Urinary bladder (tissue), 4 donors: ENCODE measurements around the gene VWA3B. TPM values are rescaled to one million over a fixed set of nuclear protein-coding genes. Genes with fewer than 3 reads are reported as not detected.
"Not testable (repeated sequence)": the region's sequence is repeated elsewhere in the genome, so short reads cannot be mapped to it uniquely, and the experiment has no call there.

Experiments
- DNase-seq: peaks from one replicate; pipeline ENCODE4 v3.0.0-alpha.2; 2015; ENCODE audit errors: extremely low spot score
- H3K27ac ChIP-seq: one replicate; pipeline ENCODE4 v1.5.1; 2013; ENCODE audit warnings: low read depth, mild to moderate bottlenecking, moderate library complexity
- H3K36me3 ChIP-seq: one replicate; pipeline ENCODE4 v1.6.1; 2013; ENCODE audit warnings: mild to moderate bottlenecking, moderate library complexity; ENCODE audit not compliant: insufficient read depth
- H3K4me1 ChIP-seq: one replicate; pipeline ENCODE4 v1.6.1; 2013; ENCODE audit warnings: mild to moderate bottlenecking, moderate library complexity; ENCODE audit not compliant: insufficient read depth
- H3K4me3 ChIP-seq: one replicate; pipeline ENCODE4 v1.5.1; 2013; ENCODE audit warnings: low read depth, low read length
- WGBS: extraction: QIAGEN DNeasy Blood & Tissue Kit; methylation state at CpG from one replicate; pipeline ENCODE4 v1.1.7; 2013; 5-methylcytosine and 5-hydroxymethylcytosine counted together
- polyA plus RNA-seq: library from polyadenylated mRNA; stranded (reverse); fragments of 200-250 nt; gene quantifications from one replicate; pipeline ENCODE4 v1.2.3, GENCODE V29; 2013
- total RNA-seq: library from RNA; depleted of rRNA; stranded (reverse); fragments of >200 nt; gene quantifications from one replicate; pipeline ENCODE4 v1.2.3, GENCODE V29; 2014
- donor health status: healthy with polysubstance abuse.
- donor health status: healthy.

Gene VWA3B
- total and polyA plus RNA-seq, 2 donors = 0.11 to 0.48 TPM

DNA sequence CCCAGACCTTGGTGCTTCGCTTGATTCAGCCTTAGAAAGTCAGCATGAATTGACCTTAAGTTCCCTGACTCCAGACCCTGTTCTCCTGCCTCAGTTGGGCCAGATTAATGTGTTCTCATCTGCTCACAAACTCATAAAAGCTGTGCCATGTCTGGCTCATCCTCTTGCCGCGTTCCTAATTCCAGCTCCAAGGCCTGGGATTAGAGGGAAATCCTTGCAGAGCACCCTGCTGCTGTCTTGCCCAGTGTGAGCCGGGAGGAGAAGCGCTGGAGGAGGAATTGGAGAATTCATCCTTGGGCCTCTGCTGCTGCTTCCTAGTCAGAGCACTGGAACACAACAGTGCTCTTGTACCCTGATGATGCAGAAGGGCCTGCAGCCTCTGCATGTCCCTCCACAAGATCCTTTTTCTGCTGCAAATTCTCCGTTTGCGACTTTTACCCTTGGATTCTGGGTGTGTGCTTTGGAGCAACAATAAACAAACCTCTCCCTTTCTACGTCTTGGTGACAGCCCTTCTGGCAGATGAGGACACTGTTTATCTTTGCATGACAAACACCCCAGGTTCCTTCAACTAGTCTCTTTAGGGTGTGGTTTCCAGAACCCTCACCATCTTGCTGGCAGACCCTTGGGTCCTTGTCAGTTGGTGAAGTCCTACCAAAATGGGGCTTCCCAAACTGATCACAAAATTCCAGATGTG is 212.4 kb downstream of the VWA3B start:
- Histone ChIP-seq H3K27ac (no peak overlapping the region), H3K4me3 (no peak overlapping the region), H3K4me1 (no peaks in the 10 kb centered on the region), H3K36me3 (no peaks in the 10 kb centered on the region)
- DNase-seq = no peak
- 48% methylated on average over 8 of the region's 8 CpGs for WGBS

DNA sequence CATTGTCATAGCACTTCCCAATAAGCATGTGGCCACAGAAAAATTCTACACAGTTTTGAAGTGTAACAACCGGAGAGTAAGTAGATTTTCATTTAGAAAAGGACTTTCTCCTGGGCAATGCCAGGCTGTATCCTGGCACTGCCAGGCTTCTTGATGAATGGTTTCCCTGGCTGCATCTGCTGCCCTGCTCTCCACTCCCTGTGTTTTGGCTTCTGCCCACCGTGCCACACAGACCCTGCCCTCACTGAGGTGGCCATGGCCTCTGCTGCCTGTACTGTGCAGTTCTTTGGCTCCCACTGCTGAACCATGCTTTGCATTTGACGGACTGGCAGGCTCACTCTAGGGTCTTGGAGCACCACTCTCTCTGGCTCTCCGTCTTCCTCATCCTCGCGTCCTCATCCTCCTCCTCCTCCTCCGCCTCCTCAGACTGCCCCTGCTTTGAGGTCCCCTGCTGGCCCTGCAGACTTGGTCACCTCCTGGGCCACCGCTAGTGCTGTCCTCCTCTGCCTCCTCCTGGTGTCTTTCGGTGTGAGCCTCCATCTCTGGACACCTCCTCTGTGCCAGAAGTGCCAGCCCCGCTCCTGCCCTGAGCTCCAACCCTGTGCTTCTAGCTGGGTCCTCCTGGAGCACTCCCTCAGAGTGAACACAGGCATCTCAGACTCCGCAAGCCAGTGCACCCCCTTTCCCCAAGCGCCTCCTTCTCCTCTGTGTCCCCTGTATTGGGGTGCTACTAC is 213.3 kb downstream of the VWA3B start:
- WGBS = 93% methylated on average over 12 of the region's 12 CpGs
- no peak for DNase-seq
- no peaks in the 10 kb centered on the region for H3K4me1 ChIP-seq
- H3K36me3 ChIP-seq = no peaks in the 10 kb centered on the region
- H3K4me3 ChIP-seq = no peak overlapping the region
- no peak overlapping the region for H3K27ac ChIP-seq

DNA sequence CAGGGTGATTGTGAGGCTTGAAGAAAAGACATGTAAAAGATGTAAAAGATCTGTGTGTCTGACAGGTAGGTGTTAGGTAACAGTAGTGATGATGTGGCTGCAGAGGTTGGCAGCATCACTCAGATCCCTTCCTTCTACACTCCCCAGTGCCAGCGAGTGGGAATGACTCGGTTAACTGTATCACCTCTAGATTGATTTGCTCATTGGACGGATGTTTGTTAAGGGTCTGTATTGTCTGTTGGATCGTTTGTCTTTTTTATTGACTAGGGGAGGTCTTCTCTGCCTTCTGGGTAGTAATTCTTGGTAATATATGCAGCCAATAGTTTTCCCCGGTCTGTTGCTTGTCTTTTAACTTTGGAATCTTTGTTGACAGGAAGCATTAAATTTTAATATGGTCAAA is 214.5 kb downstream of the VWA3B start:
- no peak overlapping the region for H3K4me3 ChIP-seq
- no peaks in the 10 kb centered on the region for H3K36me3 ChIP-seq
- no peak for DNase-seq
- 60% methylated on average over 5 of the region's 5 CpGs for WGBS
- H3K4me1 ChIP-seq = no peaks in the 10 kb centered on the region
- H3K27ac ChIP-seq = no peak overlapping the region

DNA sequence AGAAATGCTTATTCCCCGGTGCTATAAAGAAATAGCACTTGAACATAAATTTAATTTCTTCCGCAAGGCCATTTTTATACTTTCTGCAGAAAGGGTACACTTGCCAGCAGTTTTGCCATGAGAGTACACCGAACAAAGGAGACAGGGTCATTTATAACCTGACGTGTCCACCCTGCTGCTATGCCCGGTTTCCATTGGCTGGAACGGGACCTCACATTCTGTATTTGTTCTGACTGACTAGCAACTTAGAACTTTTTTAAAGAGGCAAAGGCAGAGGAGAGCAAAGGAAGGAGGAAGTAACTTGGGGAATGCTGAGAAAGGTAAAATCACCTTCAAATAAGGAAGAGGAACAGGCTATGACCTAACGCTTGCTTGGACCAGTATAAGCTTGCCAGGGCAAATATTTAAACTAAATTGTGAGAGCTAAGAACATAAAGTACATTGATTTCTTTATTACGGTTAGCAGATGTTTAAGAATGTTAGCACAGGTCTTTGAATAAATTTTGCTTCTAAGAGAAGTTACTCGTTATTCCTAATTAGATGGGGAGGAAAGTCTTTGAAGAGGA is 220.2 kb downstream of the VWA3B start:
- not testable (repeated sequence) for H3K4me3 ChIP-seq, H3K4me1 ChIP-seq, H3K36me3 ChIP-seq, DNase-seq, H3K27ac ChIP-seq
- 82% methylated on average over 9 of the region's 9 CpGs for WGBS

DNA sequence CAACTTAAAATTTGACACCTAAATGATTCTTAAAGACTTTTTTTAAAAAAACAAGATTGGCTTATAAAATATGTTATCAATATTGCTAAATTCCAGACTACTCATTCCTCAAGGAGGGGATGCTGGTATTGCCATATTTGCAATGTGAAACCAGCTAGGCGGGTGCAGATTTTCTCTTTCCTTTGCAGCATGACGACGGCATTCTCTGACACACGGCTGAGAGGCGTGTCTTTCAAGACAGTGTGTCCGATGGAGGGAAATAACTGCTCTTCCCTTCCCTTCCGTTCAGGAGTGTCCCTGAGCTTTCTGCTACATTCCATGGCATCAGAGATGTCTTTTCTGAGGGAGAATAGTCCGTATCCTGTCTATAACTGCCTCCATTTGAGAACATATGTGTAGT is 221.1 kb downstream of the VWA3B start:
- Histone ChIP-seq H3K4me3 (no peak overlapping the region), H3K4me1 (no peaks in the 10 kb centered on the region), H3K36me3 (no peaks in the 10 kb centered on the region), H3K27ac (no peak overlapping the region)
- no peak for DNase-seq
- 49% methylated on average over 8 of the region's 8 CpGs for WGBS

DNA sequence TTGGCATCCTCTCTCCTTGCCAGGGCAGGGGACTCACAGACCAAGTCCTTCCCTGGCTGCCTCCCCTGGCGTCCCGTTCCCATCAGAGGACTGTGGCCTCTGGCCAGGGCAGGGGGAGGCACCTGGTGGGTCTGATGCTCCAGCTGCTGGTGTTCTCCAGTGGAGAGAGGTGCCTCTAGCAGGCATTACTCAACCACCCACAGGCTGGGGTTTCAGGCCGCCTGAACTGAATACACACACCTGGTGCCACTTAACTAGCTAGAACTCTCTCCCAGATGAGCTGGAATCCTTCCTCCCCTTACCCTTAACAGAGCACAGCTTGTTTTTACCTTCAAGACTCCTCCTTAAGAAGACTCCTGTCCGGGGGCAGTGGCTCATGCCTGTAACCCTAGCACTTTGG is 221.6 kb downstream of the VWA3B start:
- WGBS = 68% methylated on average over 4 of the region's 4 CpGs
- Histone ChIP-seq H3K4me1 (no peaks in the 10 kb centered on the region), H3K4me3 (no peak overlapping the region), H3K36me3 (no peaks in the 10 kb centered on the region), H3K27ac (no peak overlapping the region)
- no peak for DNase-seq

DNA sequence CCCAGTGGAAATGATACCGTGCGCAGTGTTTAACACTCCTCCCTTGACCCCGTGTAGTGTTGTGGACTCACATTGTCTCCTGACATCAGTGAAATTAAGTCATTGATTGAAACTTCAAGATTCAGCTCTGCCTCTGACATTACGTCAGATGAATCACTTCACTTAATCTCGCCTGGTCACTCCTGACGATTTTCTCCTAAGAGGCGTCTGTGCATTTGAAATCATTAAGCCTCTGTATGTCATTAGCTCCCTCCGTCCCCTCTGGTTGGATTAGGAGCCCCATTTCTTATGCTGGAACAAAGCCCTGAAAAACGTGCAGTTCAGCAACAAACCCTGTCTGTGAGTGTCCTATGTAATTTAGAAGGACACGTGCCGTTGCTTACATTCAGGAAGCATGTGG is 222.6 kb downstream of the VWA3B start:
- Histone ChIP-seq H3K4me1 (no peaks in the 10 kb centered on the region), H3K36me3 (no peaks in the 10 kb centered on the region), H3K4me3 (no peak overlapping the region), H3K27ac (no peak overlapping the region)
- 89% methylated on average over 11 of the region's 11 CpGs for WGBS
- DNase-seq = no peak

DNA sequence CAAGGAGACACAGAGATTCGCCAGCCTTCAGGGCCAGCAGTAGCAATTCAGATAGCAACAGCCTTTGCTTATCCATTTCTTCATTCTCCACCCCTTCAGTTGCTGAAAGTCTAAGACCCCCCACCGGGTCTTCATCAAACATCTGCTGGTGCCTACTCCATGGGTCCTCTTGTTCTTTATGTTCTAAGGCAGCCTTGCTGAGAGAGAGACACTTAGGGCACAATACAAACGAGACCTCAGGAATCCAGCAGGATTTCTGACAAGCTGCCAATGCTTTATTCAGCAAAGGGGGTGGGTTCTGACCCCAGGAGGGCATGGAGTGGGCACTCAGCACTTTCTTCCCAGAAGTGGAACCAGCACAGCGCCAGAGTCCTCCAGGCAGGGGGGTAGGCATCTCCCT is 223.0 kb downstream of the VWA3B start:
- H3K4me1 ChIP-seq = no peaks in the 10 kb centered on the region
- H3K36me3 ChIP-seq = no peaks in the 10 kb centered on the region
- H3K27ac ChIP-seq = no peak overlapping the region
- H3K4me3 ChIP-seq = no peak overlapping the region
- 79% methylated on average over 4 of the region's 4 CpGs for WGBS
- DNase-seq = no peak

DNA sequence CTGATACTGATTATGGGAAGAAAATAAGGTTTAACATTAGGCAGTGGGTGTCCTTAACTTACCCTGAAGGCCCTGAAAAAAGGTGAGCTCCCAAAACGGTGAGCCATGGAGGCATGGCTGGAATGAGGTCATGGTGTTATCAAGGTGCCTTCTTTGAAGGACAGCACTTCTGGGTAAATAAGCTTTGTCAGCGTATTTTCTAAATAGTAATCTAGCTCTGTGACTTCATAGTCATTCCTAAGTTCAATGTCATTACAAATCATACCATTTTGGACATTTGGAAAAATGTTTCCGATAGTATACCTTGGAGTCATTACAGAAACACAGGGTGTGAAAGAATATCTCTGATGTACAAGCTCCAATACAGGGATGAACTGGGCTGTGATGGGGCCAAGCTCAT is 224.1 kb downstream of the VWA3B start:
- no peaks in the 10 kb centered on the region for H3K4me1 ChIP-seq
- WGBS = 87% methylated on average over 3 of the region's 3 CpGs
- DNase-seq = no peak

DNA sequence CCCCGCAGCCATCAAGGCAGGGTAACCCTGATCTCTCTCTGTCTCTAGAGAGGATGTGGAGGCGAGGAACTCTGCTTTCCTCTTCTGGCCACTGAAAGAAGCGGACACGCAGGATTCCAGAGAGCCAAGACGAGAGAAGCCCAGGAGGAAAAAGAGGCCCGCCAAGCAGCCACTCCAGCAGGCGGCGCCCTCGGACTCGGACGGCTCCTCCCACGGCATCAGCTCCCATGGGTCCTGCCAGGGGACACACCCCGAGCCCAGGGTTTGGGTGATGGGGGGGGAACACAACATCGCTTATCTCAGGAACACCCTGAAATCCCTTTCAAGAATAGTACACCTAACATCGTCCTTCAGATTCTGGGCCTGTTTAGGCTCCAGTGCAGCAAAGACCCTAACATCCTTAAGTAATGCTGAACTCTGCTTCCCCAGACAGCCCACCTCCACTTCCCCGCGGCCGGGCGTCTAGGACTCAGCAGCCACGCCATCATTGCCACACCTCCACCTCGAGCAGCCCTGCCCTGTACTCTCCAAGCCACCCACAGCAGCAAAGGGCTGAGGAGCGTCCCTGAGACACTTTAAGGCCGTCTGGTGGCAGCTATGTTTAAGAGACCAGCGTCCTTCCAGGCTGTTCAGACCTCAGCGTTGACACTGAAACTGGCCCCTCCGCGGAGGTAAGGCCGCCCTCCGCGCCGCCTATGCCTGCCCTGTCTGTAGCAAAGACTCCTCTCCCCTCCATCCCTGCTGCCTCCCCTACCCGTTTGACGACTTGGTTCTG is 225.0 kb downstream of the VWA3B start:
- Histone ChIP-seq H3K4me1 (no peaks in the 10 kb centered on the region), H3K4me3 (no peak overlapping the region), H3K36me3 (no peaks in the 10 kb centered on the region), H3K27ac (no peak overlapping the region)
- 77% methylated on average over 33 of the region's 33 CpGs for WGBS
- DNase-seq = no peak

More for the DNA sequence above, 224.1 kb downstream of the VWA3B start:
- Histone ChIP-seq H3K4me3 (no peak overlapping the region), H3K36me3 (no peaks in the 10 kb centered on the region), H3K27ac (no peak overlapping the region)

DNA sequence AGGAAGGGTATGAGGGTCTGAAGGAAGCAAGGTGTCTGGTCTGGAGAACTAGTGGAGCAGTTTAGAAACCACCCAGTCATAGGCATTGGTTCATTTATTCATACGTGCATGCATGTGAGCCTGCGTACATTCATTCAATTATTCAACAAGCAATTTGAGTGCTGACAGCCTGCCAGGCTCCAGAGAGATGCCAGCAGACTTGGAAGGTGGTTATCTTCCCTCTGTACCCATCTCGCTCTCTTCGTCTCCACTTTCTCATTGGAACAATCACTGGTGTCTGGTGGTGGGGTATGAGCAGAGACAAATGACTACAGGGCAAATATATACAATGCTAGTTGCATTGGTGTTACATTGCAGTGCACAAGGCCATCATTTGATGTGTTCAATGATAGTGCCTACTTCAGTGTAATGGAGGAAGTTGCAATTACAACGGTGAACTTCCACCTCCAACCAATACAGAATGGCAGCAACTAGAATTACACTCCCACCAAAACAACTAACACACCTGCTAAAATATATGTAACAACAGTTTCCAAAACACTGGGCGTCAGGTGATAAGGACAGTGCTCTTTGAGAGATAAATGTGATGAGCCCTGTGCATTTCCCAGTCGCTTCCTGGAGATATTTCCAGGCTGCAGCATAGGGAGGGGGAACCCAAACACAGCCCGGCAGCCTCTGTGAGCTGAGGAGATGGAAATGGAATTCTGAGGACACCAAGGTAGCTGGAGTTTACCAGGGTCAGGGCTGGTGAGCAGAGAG is 226.7 kb downstream of the VWA3B start:
- 84% methylated on average over 8 of the region's 8 CpGs for WGBS
- Histone ChIP-seq H3K27ac (no peak overlapping the region), H3K36me3 (no peaks in the 10 kb centered on the region), H3K4me1 (no peaks in the 10 kb centered on the region), H3K4me3 (no peak overlapping the region)
- no peak for DNase-seq

DNA sequence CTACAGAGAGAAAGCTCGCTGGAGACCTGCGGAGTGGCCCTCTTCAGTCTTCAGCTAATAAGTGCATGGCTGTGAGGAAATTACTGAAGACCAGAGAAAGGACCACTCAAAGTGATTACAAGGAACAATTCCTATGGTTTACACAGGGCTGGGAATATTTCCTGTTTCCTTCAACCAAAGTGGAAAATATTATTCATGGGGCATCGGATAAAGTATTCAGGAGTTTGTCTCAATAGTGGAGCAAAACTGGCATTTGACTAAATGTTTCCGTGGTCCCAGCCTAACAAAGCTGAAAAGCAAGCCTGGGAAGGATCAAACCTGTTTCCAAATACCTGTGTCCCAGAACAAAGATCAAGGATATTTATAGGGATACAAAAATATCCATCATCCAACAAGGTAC is 227.3 kb downstream of the VWA3B start:
- 85% methylated on average over 4 of the region's 4 CpGs for WGBS
- Histone ChIP-seq H3K36me3 (no peaks in the 10 kb centered on the region), H3K27ac (no peak overlapping the region), H3K4me1 (no peaks in the 10 kb centered on the region), H3K4me3 (no peak overlapping the region)
- no peak for DNase-seq

DNA sequence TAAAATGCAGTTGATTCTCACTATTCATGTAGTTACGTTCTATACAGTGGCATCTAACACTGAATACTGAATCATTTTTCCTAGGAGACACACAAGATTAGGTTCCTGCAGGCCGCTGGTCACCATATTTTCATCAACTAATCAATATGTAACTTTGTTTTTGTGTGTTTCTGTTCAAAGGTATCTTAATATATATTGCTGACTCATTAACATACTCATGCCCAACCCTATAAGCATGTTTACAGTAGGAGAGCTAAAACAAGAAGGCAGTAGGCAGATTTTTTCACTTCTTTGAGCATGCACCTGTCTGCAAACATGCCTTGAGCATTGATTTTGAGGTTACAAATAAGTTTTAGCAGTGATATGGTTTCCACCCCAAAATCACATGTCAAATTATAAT is 229.0 kb downstream of the VWA3B start:
- no peak for DNase-seq
- WGBS = 94% methylated on average over 2 of the region's 2 CpGs
- no peaks in the 10 kb centered on the region for H3K36me3 ChIP-seq
- H3K27ac ChIP-seq = no peak overlapping the region
- no peaks in the 10 kb centered on the region for H3K4me1 ChIP-seq
- H3K4me3 ChIP-seq = no peak overlapping the region
